ENCODE measurements around the gene DOCK11. TPM values are rescaled to one million over a fixed set of nuclear protein-coding genes. Genes with fewer than 3 reads are reported as not detected.

DOCK11 gene
- total RNA-seq, 1 experiment from 2014 or later = 13.1 TPM

GRCh38 chrX:118588715-118589114 lies 93.1 kb downstream of the DOCK11 start (continued):
- no peak for TF ChIP-seq ZBTB43 (CRISPR knock-in tag; IDR thresholded peaks at IDR 0.05)
- no peak for TF ChIP-seq MLX (CRISPR knock-in tag; IDR thresholded peaks at IDR 0.05)
- no peak for TF ChIP-seq IRF1 (CRISPR knock-in tag; IDR thresholded peaks at IDR 0.05)
- TF ChIP-seq PRDM15 (CRISPR knock-in tag; IDR thresholded peaks at IDR 0.05) = no peak
- TF ChIP-seq ZNF425 (CRISPR knock-in tag; conservative IDR thresholded peaks at IDR 0.05) = no peak
- TF ChIP-seq TP53 (CRISPR knock-in tag; IDR thresholded peaks at IDR 0.05) = no peak
- no peak for TF ChIP-seq ELF4 (CRISPR knock-in tag; IDR thresholded peaks at IDR 0.05; ENCODE audit: low read depth)
- no peak for TF ChIP-seq USF1 (CRISPR knock-in tag; IDR thresholded peaks at IDR 0.05)

- Mint-ChIP-seq H3K9me3 (no peaks in the 10 kb centered on the region), H3K36me3 (0 out of 2 replicates have a peak, but pooled peaks cover 7% of the 10 kb centered on the region), H3K4me3 (no peak overlapping the region), H3K27ac (no peak overlapping the region), H3K4me1 (peaks cover 19% of the 10 kb centered on the region), H3K27me3 (ENCODE audit: low read depth) (no peaks in the 10 kb centered on the region)
- TF ChIP-seq MLX (CRISPR knock-in tag; IDR thresholded peaks at IDR 0.05) = no peak
- no peak for TF ChIP-seq MXD4 (CRISPR knock-in tag; IDR thresholded peaks at IDR 0.05; ENCODE audit: borderline replicate concordance)
- CTCF ChIA-PET = no interaction called here
- POLR2A ChIA-PET = no interaction called here
- DNase-seq (ENCODE audit: low spot score) (no peak), ATAC-seq (no peak)
Observed at GRCh38 chrX:118589227-118589626, 93.6 kb downstream of the DOCK11 start.

- Mint-ChIP-seq H3K36me3 (0 out of 2 replicates have a peak, but pooled peaks cover 3% of the 10 kb centered on the region), H3K9me3 (no peaks in the 10 kb centered on the region), H3K27me3 (ENCODE audit: low read depth) (no peaks in the 10 kb centered on the region), H3K4me1 (peaks cover 24% of the 10 kb centered on the region), H3K27ac (peak overlapping the region; percentile 84), H3K4me3 (0 out of 2 replicates have a peak overlapping the region, but pooled peaks have one; percentile 8)
- POLR2A ChIA-PET = no interaction called here
- ATAC-seq = no peak
- CTCF ChIA-PET = no interaction called here
- no peak for DNase-seq (ENCODE audit: low spot score)
- TF ChIP-seq ESRRA (CRISPR knock-in tag; IDR thresholded peaks at IDR 0.05; ENCODE audit: borderline replicate concordance) (no peak), FOXP1 (CRISPR knock-in tag; IDR thresholded peaks at IDR 0.05; ENCODE audit: borderline replicate concordance) (no peak), ATF3 (CRISPR knock-in tag; conservative IDR thresholded peaks at IDR 0.05) (no peak), ZNF281 (CRISPR knock-in tag; IDR thresholded peaks at IDR 0.05) (no peak), FOXP4 (CRISPR knock-in tag; IDR thresholded peaks at IDR 0.05) (no peak), MLX (CRISPR knock-in tag; IDR thresholded peaks at IDR 0.05) (no peak)
Observed at GRCh38 chrX:118593407-118593806, 97.8 kb downstream of the DOCK11 start.
